H7 (cell line): ENCODE results near the gene LPCAT1. TPM values are rescaled to one million over a fixed set of nuclear protein-coding genes. Genes with fewer than 3 reads are reported as not detected.
"Not testable (repeated sequence)": the region's sequence is repeated elsewhere in the genome, so short reads cannot be mapped to it uniquely, and the experiment has no call there.

Source experiments
- DNase-seq: peaks from one replicate; pipeline ENCODE4 v3.0.0; 2012
- H3K27me3 ChIP-seq: 2 replicates; pipeline ENCODE4 v1.6.0; 2011; ENCODE audit warnings: mild to moderate bottlenecking, low read length; ENCODE audit not compliant: control insufficient read depth, insufficient read depth
- H3K36me3 ChIP-seq: replicated peaks from 2 replicates; pipeline ENCODE4 v1.5.1; 2011; ENCODE audit warnings: low read length; ENCODE audit not compliant: control insufficient read depth, insufficient read depth
- H3K4me3 ChIP-seq: 2 replicates; pipeline ENCODE4 v1.5.1; 2011; ENCODE audit warnings: low read depth, mild to moderate bottlenecking, control low read depth, low read length, moderate library complexity; ENCODE audit not compliant: insufficient read depth
- total RNA-seq: library from RNA; depleted of rRNA; stranded (reverse); fragments of >200 nt; shearing (Covaris generic); gene quantifications from 2 replicates; pipeline ENCODE4 v1.2.3, GENCODE V29; 2014

The LPCAT1 gene
- total RNA-seq, 1 experiment from 2014 or later, result 77.5 TPM

DNA sequence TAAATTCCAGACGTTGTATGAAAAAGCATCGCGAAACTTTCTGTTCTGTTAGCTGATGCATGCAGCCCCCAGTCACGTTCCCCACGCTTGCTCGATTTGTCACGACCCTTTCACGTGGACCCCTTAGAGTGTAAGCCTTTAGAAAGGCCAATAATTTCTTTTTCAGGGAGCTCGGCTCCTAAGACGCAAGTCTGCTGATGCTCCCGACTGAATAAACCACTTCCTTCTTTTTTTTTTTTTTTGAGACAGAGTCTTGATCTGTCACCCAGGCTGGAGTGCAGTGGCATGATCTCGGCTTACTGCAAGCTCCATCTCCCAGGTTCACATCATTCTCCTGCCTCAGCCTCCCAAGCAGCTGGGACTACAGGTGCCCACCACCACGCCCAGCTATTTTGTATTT lies 36.7 kb upstream of the LPCAT1 start:
- H3K27me3 ChIP-seq, H3K36me3 ChIP-seq, H3K4me3 ChIP-seq, DNase-seq: not testable (repeated sequence)

- Histone ChIP-seq H3K27me3 (no peaks in the 10 kb centered on the region), H3K36me3 (no peaks in the 10 kb centered on the region), H3K4me3 (no peak overlapping the region)
- DNase-seq, result no peak
These were observed 35.2 kb upstream of the LPCAT1 start for GRCh38 chr5:1558944-1559343.

GRCh38 chr5:1557114-1557873 lies 33.5 kb upstream of the LPCAT1 start:
- Histone ChIP-seq H3K36me3 (no peaks in the 10 kb centered on the region), H3K27me3 (no peaks in the 10 kb centered on the region), H3K4me3 (no peak overlapping the region)
- DNase-seq, result no peak

DNA sequence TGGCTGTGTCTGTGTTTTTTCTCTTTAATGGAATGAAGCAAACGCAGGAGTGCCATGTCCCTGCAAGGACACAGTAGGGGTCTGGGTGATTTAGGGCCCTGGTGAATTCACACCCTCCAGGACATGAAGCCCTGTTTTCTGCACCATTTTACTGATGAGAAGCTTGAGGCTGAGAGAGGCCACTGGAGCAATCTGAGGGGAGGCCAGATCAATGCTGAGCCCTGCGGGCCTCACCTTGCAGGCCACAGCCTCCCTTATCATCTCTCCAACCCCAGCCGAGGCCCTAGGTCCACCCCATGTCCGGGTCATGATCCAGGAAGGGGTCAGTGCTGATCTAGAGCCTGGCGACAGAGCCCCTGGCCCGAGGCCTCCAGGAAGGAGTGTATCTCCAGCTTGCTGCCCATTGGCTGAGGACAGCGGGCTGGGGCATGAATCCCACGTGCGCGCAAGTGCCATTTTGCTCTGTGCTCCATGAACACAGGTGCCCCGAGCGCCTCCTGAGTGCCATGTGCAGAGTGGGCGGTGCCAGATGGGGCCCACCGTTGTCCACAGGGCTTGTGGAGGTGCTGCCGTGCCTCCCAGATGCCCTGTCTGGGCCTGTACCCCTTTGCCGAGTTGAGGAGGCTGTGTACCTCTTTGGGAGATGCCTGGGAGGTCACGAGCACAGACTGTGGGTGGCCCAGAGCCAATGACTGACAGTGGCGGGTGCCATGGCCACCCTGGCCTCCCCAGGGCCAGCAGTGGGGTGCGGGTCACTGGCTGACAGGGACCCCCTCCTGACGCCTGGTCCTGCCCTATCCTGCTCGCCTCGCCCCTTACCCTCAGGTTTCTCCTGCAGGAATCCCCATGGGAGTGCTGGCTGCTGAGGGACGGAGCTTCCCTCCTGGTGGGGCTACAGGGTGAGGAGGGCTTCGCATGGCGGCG lies 32.3 kb upstream of the LPCAT1 start:
- Histone ChIP-seq H3K36me3 (no peaks in the 10 kb centered on the region), H3K4me3 (no peak overlapping the region)
- no peak for DNase-seq

GRCh38 chr5:1555011-1555807 lies 31.4 kb upstream of the LPCAT1 start:
- no peaks in the 10 kb centered on the region for H3K36me3 ChIP-seq
- H3K4me3 ChIP-seq, result no peak overlapping the region
- no peaks in the 10 kb centered on the region for H3K27me3 ChIP-seq
- no peak for DNase-seq

More for the DNA sequence above, 32.3 kb upstream of the LPCAT1 start:
- H3K27me3 ChIP-seq, result no peaks in the 10 kb centered on the region

- no peak for DNase-seq
- no peak overlapping the region for H3K4me3 ChIP-seq
These were observed 30.7 kb upstream of the LPCAT1 start for GRCh38 chr5:1554410-1554967.

GRCh38 chr5:1553539-1554409 lies 30.0 kb upstream of the LPCAT1 start:
- H3K36me3 ChIP-seq, result no peaks in the 10 kb centered on the region
- no peak overlapping the region for H3K4me3 ChIP-seq
- no peaks in the 10 kb centered on the region for H3K27me3 ChIP-seq
- no peak for DNase-seq

More at GRCh38 chr5:1554410-1554967, 30.7 kb upstream of the LPCAT1 start:
- H3K36me3 ChIP-seq, result no peaks in the 10 kb centered on the region
- no peaks in the 10 kb centered on the region for H3K27me3 ChIP-seq

GRCh38 chr5:1552521-1553255 lies 28.9 kb upstream of the LPCAT1 start:
- H3K36me3 ChIP-seq, result no peaks in the 10 kb centered on the region
- no peak overlapping the region for H3K4me3 ChIP-seq
- no peaks in the 10 kb centered on the region for H3K27me3 ChIP-seq
- peak; percentile 75 for DNase-seq

GRCh38 chr5:1551426-1552301 lies 27.9 kb upstream of the LPCAT1 start:
- no peaks in the 10 kb centered on the region for H3K36me3 ChIP-seq
- no peak overlapping the region for H3K4me3 ChIP-seq

GRCh38 chr5:1550287-1551076 lies 26.7 kb upstream of the LPCAT1 start:
- H3K27me3 ChIP-seq, result no peaks in the 10 kb centered on the region
- H3K36me3 ChIP-seq, result no peaks in the 10 kb centered on the region
- no peak overlapping the region for H3K4me3 ChIP-seq
- DNase-seq, result no peak

More at GRCh38 chr5:1551426-1552301, 27.9 kb upstream of the LPCAT1 start:
- no peak for DNase-seq
- H3K27me3 ChIP-seq, result no peaks in the 10 kb centered on the region

GRCh38 chr5:1549475-1550030 lies 25.8 kb upstream of the LPCAT1 start:
- no peaks in the 10 kb centered on the region for H3K36me3 ChIP-seq
- no peaks in the 10 kb centered on the region for H3K27me3 ChIP-seq
- DNase-seq, result no peak
- H3K4me3 ChIP-seq, result no peak overlapping the region
